22Rv1 (cell line): ENCODE measurements around the gene APOA4.

Source experiments
- H3K27ac ChIP-seq: fragments of 450-650 bp; 2 replicates; pipeline ENCODE4 v1.5.1; 2017
- CTCF ChIP-seq: fragments of 450-650 bp; IDR thresholded peaks from 2 replicates; pipeline ENCODE4 v1.5.1; 2017; ENCODE audit warnings: mild to moderate bottlenecking
- ZFX ChIP-seq: fragments of 450-650 bp; IDR thresholded peaks from 2 replicates; pipeline ENCODE4 v1.6.1; 2017; ENCODE audit warnings: antibody characterized with exemption, borderline replicate concordance

APOA4 gene

GRCh38 chr11:116849486-116849885, 26.4 kb upstream of the APOA4 start:
- H3K27ac ChIP-seq = no peak overlapping the region
- no peak for TF ChIP-seq CTCF

GRCh38 chr11:116849060-116849459, 26.0 kb upstream of the APOA4 start:
- TF ChIP-seq ZFX (no peak), CTCF (no peak)
- no peak overlapping the region for H3K27ac ChIP-seq

DNA sequence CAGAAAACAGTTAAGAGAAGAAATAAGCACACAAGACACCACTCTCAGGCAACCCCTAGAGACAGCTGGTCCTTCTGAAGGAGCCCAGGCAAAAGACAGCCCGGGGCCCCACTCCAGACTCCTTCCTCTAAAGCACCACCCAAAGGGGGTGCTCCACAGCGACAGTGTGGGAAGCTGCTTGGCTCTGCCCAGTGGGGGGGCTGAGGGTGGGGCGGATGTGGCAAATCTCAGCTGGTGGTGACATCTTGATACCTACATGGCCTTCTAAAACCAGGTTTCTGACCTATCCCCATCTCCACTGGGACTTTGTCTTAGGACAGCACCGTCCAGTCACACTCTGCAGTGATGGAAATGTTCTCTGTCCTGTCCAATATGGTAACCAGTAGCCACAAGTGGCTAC, 24.5 kb upstream of the APOA4 start:
- TF ChIP-seq ZFX (no peak), CTCF (no peak)
- H3K27ac ChIP-seq = no peak overlapping the region

GRCh38 chr11:116844722-116845121, 21.6 kb upstream of the APOA4 start:
- H3K27ac ChIP-seq = no peak overlapping the region
- no peak for TF ChIP-seq CTCF
- no peak for TF ChIP-seq ZFX

DNA sequence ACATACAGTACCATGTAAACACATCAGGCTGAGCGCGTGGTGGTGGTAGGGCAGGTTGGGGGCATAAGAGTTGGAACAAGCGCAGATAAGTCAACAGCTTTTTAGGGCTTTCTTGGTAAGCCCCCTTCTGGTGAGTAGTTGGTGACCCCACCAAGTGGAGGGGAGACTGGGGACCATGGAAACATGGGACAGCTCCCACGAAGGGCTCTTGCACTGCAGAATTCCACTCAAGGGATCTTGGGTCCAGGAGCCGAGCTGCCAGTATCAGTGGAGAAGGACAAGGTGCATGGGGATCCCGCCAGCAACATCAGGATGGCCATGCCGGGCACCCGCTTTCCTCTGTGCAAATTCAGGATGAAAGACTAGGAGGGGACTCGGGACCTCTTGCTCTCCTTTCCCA, 20.6 kb upstream of the APOA4 start:
- no peak for TF ChIP-seq ZFX
- no peak overlapping the region for H3K27ac ChIP-seq

DNA sequence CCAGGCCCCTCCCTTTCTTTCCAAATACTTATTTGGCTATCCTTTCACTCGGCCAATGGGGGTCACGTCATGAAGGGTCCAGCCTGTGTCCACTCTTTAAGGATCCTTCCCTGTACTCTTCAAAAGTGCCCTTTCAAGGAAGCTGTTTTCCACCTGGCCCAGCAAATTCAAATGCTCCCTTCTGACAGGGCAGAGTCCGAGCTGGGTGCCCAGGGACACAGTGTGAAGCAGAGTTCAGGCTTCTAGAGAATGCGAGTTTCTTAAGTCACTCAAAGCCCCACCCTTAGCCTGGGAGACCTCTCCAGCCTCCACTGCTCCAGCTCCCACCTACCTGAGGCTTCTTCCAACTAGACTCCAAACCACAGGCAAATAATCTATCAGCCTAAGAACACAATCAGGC, 19.8 kb upstream of the APOA4 start:
- H3K27ac ChIP-seq = no peak overlapping the region
- TF ChIP-seq ZFX (no peak), CTCF (no peak)

DNA sequence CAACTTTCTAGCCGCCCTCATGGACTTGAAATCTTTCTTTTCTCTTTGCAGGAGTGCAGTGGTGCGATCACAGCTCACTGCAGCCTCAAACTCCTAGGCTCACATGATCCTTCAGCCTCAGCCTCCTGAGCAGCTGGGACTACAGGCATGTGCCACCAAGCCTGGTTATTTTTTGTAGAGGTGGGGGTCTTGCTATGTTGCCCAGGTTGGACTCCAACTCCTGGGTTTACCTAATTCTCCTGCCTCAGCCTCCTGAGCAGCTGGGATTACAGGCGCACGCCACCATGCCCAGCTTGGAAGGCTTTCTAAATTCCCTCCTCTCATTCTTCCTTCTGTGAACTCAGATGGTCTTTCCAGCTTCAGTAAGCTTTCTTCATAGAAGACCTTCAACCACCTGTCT, 19.0 kb upstream of the APOA4 start:
- no peak overlapping the region for H3K27ac ChIP-seq
- TF ChIP-seq CTCF (no peak), ZFX (no peak)

- TF ChIP-seq CTCF = no peak
- TF ChIP-seq ZFX = no peak
- H3K27ac ChIP-seq = no peak overlapping the region
These were observed 17.7 kb upstream of the APOA4 start for GRCh38 chr11:116840746-116841296.
